HG02885 (cell line): ENCODE data around the gene CHFR.

Experiments used
- ATAC-seq: cut with Tn5 transposase; IDR thresholded peaks from one replicate; pipeline ENCODE4 v1.9.1; 2021; ENCODE audit warnings: mild to moderate bottlenecking; ENCODE audit not compliant: unreplicated experiment, poor library complexity

CHFR gene

GRCh38 chr12:132783917-132784531, 103.4 kb downstream of the CHFR start:
- ATAC-seq, result no peak
